NCI-H510A (cell line): Measurements from ENCODE around the gene CD1B.
A peak's percentile ranks its signal among the peaks of the same experiment; 100 is the strongest.
"Not testable (repeated sequence)": the region's sequence is repeated elsewhere in the genome, so short reads cannot be mapped to it uniquely, and the experiment has no call there.

Experiments
- DNase-seq: peaks from one replicate; lab custom pipeline; 2025; lab: John Stamatoyannopoulos, UW

CD1B gene

DNA sequence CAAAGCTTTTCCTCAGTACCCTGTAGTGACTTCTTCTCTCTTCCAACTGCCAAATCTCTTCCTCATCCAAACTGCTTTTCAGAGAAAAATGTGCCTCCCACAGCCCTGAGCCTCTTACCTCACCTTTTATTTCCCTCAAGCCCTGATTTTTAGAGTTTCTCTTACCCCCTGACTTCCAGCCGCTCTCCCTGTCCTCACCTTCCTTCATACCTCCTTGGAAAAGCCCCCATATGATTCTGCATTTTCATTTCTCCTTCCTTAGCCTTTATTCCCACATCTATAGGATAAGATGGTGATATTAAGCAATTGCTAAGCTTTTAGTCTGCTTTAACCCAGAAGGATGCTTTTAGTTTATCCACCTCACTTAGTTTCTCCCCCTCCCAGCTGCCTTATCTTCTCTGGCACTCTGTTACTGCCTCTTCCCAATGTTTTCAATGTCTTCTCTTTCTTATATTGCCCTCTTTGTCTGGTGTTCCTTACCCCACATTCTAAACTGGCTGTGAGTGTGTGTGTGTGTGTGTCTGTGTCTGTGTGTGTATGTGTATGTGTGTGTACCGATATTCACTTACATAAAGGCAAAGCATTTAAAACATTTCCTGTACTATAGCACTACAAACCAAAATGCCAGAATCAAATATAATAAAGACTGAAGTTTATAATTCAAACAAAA is at the start of gene CD1B:
Gene CD1B, minus strand, starts transcription at position 51 of the 670 bp plus-strand sequence. CDS start 108 bp downstream, outside the sequence.
- no peak for DNase-seq

DNA sequence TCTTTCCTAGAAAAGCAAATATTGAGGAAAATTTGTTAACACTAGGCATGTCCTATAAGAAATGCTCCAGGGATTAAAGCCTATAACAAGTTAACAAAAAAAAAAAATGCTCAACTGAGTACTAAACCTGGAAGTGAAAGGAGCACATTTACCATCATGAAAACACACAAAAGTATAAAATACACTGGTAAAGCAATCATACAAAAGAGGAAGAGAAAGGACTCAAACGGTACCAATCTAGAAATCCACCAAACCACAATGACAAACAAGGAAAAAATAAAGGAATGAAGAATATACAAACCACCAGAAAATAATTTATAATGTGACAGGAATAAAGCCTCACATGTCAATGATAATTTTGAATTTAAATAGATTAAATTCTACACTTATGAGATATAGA is 43.5 kb upstream of the CD1B start:
- no peak for DNase-seq

DNA sequence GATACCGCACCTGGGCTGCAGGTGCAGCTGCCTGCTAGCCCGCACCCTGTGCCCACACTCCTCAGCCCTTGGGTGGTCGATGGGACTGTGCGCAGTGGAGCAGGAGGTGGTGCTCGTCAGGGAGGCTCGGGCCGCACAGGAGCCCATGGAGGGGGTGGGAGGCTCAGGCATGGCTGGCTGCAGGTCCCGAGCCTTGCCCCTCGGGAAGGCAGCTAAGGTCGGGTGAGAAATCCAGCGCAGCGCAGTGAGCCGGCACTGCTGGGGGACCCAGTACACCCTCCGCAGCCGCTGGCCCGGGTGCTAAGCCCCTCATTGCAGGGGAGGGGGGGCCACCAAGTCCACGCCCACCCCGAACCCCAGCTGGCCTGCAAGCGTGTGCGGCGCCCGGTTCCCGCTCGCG is 42.8 kb upstream of the CD1B start:
- DNase-seq: not testable (repeated sequence)

DNA sequence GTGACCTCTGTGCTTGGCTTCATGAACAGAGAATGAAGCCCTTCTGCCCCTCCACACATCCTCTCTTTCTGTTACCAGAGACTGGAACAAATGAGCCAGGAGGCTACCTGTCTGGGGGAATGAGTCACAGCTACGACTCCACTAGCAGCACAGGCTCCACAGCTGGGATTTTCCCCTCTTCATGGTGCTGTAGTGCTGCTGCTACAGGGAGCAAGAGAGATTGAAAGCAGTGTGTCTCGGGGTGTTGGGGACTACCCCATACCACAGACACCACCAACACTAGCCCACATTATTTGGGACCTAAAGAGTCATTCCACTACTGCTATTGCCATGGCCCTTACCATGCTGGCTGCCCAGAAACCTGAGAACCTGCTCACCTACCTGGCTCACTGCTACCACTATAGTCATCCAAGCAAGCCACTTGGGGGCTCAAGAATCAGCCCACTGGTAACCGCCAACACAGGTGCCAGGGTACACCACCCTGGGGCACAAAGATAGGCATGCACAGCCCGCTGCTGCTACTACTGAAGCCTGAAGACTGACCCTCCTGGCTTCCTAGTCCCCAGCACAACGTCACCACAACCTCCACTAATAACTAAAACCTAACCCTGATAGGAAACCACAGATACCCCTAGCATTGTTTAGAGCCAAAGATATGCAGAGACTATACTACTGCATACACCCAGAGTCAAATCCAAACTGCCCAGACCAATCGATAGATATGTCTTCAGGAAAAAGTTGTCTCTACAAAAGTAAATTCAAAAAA is 40.0 kb upstream of the CD1B start:
- DNase-seq: no peak

DNA sequence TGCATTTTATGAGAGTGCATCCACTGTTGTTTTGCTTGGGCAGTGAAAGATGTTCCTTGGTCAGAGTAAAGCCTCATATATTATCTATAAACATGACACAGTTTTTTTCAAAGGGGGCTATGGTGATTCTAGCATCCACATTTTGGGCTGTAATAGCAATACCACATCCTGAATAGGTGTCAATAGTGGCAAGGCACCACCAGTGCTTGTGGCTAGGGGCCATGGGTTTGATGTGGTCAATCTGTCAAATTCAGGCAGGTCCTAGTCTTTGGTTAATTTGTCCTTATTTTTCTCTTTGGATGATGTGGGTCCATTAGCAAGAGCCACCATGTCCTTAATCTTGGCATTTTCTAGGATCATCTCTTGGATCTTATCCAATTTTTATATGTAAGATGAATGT is 35.5 kb upstream of the CD1B start:
- no peak for DNase-seq

DNA sequence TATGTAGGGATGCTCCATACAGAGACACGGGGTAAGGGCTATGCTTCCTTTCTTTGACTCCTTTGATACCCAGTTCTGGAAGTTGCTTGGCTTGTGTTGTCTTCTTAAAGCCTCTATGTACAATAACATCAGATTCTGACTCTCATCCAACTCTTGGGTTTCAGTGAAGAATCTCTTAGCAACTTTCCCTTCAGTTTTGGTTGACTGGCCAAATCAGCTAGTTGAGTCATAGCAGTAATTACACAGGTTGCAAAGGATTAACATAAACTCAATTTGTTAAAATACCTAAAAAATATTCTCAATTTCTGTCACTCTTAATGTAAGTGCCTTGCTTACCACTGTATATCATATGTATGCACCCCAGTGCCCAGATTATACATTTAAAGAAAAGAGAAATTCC is 31.6 kb upstream of the CD1B start:
- DNase-seq: no peak

DNA sequence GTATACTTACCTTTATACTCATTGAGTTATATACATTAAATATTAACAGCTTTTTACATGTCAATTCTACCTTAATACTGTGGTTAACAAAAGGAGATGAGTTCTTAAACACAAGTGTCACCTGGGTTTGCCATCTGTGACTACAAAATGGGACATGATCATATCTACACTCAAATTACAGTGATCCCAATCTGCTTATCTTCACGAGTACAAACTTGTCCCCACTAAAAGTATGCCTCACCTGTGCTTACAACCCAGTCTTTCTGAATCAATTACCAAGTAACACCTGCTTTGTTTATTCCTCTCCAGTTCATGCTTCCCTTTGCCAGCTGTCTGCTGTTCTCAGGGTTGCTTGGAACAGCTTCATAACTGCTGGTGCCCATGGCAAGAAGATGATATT is 31.2 kb upstream of the CD1B start:
- peak; percentile 6 for DNase-seq

DNA sequence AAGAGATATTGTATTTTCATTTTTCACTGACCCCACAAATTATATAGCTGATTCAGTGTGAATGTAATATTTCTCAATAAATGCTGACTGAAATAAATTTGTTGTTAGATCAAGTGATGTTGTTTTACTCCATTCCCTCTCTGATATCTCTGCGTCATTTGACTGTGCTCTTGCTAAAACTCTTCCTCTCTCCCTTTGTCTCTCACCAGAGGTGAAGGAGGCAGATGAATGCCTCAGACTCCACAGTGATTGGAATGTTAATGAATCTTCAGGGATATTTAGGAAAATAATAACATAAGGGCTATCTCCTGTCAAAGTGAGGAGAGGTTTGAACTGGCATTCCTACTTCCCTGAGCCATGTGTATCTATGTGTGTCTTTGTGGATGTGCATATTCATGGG is 26.1 kb upstream of the CD1B start:
- no peak for DNase-seq

DNA sequence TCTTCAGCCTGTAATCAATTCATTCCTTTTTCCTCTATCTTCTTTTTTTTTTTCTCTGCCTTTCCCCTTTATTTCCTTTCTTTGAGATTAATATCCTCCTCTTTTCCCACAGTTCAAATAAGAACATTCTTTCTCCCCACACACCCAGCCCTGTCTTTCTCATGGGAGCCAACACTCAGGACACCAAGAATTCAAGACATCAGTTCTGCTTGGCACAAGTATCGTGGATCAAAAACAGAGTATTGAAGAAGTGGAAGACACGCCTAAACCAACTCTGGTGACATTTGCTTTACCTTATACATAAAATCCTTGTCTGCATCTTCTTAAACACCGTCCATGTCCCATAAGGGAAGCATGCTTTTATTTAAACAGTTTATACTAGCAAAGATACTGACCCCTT is 25.3 kb upstream of the CD1B start:
- no peak for DNase-seq

DNA sequence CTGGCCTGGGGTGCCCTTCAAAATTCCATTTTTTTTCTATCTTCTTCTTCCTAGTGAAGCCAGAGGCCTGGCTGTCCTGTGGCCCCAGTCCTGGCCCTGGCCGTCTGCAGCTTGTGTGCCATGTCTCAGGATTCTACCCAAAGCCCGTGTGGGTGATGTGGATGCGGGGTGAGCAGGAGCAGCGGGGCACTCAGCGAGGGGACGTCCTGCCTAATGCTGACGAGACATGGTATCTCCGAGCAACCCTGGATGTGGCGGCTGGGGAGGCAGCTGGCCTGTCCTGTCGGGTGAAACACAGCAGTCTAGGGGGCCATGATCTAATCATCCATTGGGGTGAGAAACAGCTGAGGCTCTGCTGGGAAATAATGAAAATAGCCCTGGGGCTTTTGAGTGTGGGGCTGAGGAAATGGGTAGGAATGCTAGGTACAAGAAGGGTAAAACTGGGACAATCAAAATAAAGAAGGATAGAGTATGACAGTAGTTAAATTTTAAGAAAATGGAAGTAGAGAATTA is 24.5 kb upstream of the CD1B start:
- DNase-seq: no peak

DNA sequence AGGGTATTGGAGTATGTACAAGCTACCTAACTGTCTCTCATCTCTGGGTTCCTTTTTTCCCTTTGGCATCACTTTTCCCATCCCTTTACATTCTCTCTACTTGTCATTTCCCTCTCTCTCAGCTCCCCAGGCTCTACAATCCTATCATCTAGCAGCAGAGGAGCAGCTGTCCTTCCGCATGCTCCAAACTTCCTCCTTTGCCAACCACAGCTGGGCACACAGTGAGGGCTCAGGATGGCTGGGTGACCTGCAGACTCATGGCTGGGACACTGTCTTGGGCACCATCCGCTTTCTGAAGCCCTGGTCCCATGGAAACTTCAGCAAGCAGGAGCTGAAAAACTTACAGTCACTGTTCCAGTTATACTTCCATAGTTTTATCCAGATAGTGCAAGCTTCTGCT is 22.9 kb upstream of the CD1B start:
- DNase-seq: no peak

DNA sequence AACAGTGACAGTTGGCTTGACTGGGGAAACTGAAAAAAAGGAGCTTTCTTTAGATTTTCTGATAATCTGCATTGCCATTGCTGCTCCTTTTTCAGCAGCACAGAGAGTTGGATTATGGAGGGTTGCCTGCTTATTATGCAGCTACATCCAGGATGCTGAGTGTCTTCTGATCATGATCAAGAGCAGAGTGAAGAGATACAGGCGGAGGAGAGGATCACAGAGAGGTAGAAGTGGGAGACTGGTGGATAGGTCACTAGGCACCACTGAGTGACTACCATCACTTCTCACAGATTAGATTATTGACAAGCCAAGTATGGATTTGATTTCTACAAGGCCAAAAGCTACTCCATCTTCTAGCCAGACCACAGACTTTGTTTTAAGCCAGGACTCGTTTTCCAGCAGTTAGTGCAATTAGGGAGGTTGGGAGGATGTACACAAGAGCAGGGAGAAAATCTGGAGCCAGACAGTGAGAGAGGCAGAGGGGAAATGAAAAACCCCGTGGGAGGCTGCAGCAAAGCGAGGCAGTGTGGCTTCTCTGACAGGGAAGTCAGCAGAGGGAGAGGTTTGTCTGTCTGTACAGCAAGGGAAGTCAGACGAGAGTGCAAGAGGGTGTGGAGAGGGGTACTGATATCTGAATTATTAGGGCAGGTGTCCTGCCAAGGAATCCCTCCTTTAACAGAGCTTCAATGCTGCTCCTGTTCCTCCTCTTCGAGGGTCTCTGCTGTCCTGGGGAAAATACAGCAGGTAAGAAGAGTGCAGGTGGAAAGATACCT is 22.2 kb upstream of the CD1B start, which contains the start of gene CD1E:
Gene CD1E, plus strand, starts transcription at position 592 of the 773 bp plus-strand sequence. Its CDS starts 95 bp downstream, at position 687.
- DNase-seq: no peak

DNA sequence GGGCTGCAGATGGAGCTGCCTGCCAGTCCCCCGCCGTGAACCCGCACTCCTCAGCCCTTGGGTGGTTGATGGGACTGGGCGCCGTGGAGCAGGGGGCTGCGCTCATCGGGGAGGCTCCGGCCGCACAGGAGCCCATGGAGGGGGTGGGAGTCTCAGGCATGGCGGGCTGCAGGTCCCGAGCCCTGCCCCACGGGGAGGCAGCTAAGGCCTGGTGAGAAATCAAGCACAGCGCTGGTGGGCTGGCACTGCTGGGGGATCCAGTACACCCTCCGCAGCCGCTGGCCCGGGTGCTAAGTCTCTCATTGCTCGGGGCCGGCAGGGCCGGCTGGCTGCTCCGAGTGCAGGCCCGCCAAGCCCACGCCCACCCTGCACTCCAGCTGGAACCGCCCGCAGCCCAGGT is 17.6 kb upstream of the CD1B start:
- DNase-seq: not testable (repeated sequence)

DNA sequence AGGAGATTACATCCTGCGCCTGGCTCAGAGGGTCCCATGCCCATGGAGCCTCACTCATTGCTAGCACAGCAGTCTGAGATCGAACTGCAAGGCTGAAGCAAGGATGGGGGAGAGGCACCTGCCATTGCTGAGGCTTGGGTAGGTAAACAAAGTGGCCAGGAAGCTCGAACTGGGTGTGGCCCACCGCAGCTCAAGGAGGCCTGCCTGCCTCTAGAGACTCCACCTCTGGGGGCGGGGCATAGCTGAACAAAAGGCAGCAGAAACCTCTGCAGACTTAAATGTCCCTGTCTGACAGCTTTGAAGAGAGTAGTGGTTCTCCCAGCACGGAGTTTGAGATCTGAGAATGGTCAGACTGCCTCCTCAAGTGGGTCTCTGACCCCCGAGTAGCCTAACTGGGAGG is 5.1 kb upstream of the CD1B start:
- not testable (repeated sequence) for DNase-seq

DNA sequence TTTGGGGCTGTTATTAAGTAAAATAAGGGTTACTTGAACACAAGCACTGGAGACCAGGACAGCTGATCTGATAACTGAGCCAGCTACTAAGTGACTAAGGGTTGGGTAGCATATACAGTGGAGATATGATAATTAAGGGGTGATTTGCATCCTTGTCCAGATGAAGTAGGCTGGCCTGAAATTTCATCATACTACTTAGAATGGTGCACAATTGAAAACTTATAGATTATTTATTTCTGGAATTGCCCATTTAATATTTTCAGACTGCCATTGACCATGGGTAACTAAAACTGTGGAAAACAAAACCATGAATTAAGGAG is 3.8 kb upstream of the CD1B start:
- no peak for DNase-seq

DNA sequence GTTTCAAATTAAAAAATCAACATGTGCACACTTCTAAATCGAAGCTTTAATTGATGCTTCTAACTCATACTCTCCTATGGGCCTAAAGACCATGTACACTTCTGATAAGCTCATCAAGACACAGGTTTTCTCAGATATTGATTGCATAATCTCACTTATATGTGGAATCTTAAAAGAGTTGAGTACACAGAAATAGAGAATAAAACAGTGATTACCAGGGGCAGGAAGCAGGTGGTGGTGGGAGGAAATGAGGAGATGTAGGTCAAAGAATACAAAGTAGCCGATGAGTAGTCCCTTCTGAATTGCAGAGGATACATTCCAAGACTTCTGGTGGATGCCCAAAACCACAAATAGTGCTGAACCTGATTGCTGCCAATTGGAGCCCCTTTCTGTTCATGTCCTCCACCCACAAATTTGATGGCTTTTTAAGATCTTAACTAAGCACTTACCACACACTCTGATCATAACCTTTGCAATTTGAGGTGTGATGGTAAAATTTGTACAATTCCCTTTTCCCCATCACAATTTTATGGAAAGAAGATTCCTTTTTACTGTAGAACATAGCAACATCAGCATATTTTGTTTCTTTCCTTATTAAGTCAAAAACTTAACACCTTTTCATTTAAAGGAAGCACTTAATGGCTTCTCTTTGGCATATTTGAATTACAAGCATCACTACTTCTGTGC is 3.3 kb upstream of the CD1B start:
- no peak for DNase-seq

DNA sequence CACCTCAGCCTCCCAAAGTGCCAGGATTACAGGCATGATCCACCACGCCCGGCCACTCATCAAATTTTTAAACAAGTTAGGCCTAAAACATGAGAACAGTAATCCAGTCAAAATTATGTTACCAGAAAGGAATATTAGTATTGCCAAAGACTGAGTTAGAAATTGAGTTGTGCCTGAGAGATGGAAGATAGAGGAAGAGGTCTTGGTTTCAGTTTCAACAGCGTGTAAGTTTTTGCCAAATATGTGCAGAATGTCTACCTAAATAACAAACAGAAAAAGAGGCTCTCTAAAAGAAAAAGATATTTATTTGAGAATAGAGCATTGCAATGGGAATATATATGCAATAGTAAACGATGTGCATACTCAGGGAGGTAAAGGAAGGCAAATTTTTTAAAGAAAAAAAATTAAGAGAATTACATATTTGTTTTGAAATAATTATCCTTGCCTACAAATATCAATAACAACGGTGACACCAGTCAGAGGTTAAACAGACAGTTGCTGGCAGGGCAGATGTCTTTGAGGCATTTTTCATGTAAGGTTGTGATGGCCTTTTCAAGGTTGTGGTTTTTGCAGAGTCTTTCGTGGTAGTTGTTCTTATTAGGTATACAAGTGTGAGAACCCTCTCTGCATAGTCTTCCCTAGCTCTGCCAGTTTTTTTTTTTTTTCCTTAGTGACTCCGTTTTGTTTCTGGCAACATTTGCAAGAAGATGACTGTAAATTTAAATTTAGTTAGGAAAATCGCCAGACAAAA is 2.2 kb upstream of the CD1B start:
- no peak for DNase-seq

DNA sequence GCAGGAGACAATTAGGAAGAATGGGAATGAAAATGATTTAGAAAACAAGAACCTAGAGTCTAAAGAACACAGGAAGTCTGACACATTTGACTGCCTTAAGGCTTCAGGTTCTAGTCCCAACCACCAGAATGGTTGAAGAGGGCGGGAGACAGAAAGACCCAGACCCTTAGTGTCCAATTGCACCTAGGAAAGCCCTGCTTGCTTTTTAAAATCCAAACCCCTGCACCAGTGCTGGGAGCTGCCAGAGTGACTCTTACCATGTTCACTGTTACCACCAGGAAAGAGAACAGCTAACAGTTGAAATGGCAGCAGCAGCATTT is 265 bp downstream of the CD1B start:
- no peak for DNase-seq

DNA sequence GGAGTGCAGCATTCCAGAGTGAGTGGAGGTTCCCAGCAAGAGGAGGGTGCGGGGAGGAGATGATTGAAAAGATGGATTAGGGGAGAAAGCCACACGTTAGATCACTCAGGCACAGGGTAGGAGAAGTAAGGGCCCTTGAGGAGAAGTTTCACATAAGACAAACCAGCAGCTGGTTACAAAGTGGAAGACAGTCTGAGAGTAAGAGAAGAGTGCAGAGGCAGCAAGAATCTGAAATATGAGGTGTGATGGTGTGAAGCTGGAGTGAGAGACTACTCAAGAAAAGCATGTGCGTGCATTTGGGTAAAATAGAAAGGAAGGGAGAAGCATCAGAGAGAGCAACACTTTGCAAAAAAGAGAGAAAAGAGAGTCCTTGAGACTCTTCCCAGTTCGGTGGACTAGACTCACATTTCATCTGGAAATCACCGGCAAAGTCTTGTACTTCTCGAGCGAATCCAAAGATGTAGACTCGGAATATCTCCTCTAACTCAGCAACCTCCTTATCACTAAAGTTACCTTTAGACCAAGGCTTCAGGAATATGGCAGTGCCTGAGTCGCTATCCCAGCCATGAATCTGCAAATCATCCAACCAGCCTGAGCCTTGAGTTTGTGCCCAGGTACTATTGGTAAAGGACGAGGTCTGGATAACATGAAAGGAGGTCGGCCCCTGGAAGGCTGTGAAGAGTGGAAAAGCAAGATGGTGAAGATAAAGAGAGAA is 783 bp downstream of the CD1B start:
- no peak for DNase-seq

DNA sequence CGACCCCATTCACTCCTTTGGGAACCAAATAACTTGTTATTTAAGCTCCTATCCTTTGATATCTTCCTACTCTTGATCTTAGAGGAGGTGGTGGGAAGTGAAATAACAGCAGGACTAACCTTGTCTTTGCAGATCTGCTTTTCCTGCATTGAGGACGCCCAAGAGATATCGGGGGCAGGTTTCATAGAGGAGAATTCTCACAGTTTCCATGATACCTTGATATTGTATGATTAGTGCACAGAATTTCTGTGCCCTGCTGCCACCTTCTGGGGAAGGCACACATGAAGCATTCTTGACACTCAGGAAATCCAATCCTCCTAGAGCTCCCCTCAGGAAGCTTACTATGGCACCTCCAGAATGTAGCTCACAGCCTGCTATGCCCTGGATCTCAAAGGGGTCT is 1.6 kb downstream of the CD1B start:
- DNase-seq: no peak

DNA sequence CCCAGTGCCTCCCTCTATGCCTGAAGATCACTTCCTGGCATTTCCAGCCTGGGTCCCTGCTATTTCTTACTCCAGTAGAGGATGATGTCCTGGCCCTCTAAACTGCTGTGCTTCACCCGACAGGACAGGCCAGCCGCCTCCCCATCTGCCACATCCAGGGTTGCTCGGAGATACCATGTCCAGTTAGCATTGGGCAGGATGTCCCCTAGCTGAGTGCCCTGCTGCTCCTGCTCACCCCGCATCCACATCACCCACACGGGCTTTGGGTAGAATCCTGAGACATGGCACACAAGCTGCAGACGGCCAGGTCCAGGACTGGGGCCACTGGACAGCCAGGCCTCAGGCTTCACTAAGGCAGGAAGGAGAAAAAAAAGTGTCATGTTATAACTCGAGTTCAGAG is 2.0 kb downstream of the CD1B start:
- DNase-seq: no peak
